ENCODE results near the gene CTNNA2. TPM values are rescaled to one million over a fixed set of nuclear protein-coding genes. Genes with fewer than 3 reads are reported as not detected.

Gene CTNNA2
- total and polyA plus RNA-seq, 4 donors = 0.01 to 0.37 TPM; not detected in 2

DNA sequence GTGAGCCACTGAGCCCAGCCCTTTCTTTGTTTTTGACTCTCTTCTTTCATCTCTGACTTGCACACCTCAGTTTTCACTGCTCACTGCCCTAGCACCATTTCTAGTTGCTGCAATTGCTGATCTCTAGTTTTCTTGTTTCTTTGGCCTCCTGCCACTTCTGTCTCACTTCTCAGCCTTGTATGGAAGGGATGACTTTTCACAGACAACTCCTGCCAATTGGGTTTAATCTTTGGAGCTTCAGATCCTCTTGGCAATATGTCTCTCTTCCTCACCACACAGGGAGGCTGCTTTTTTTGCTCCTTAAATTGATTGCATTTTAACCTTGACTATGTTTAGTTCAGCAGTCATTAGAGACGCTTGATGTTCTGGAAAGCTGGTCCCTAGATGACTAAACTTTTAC lies 323.1 kb downstream of the CTNNA2 start:
- WGBS, 2 donors = 79 to 87% methylated on average over 1 of the region's 1 CpG
- no peak overlapping the region for H3K9ac ChIP-seq (ENCODE audit: insufficient read depth in 1 of 2, low read length in 2 of 2)
- H3K27ac ChIP-seq (ENCODE audit: low read depth in 1 of 2, low read length in 1 of 2) = no peak overlapping the region
- H3K4me3 ChIP-seq = no peak overlapping the region
- DNase-seq (peak in 1 of 3 donors; percentile 29), ATAC-seq (ENCODE audit: insufficient read depth, low FRiP score) (no peak)
- no peaks in the 10 kb centered on the region for H3K27me3 ChIP-seq (ENCODE audit: control insufficient read depth in 3 of 3, insufficient read depth in 3 of 3, low read length in 2 of 3)
- H3K4me1 ChIP-seq (ENCODE audit: control insufficient read depth in 5 of 5, insufficient read depth in 5 of 5, low read length in 5 of 5) = no peaks in the 10 kb centered on the region
- no peaks in the 10 kb centered on the region for H3K36me3 ChIP-seq (ENCODE audit: control insufficient read depth in 4 of 4, insufficient read depth in 4 of 4, low read length in 4 of 4)
- TF ChIP-seq, protein P1, sequence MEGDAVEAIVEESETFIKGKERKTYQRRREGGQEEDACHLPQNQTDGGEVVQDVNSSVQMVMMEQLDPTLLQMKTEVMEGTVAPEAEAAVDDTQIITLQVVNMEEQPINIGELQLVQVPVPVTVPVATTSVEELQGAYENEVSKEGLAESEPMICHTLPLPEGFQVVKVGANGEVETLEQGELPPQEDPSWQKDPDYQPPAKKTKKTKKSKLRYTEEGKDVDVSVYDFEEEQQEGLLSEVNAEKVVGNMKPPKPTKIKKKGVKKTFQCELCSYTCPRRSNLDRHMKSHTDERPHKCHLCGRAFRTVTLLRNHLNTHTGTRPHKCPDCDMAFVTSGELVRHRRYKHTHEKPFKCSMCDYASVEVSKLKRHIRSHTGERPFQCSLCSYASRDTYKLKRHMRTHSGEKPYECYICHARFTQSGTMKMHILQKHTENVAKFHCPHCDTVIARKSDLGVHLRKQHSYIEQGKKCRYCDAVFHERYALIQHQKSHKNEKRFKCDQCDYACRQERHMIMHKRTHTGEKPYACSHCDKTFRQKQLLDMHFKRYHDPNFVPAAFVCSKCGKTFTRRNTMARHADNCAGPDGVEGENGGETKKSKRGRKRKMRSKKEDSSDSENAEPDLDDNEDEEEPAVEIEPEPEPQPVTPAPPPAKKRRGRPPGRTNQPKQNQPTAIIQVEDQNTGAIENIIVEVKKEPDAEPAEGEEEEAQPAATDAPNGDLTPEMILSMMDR (IDR thresholded peaks at IDR 0.05; ENCODE audit: control extremely low read depth, extremely low read depth) = no peak
- H3K9me3 ChIP-seq (ENCODE audit: control insufficient read depth in 4 of 4, insufficient read depth in 3 of 4, low read length in 3 of 4) = peaks cover 0 to 4% (median under 1%) of the 10 kb centered on the region in 4 donors

GRCh38 chr2:79844011-79844410 lies 331.2 kb downstream of the CTNNA2 start:
- TF ChIP-seq, protein P1 (IDR thresholded peaks at IDR 0.05; ENCODE audit: control extremely low read depth, extremely low read depth) = no peak
- H3K27me3 ChIP-seq (ENCODE audit: control insufficient read depth in 3 of 3, insufficient read depth in 3 of 3, low read length in 2 of 3) = no peaks in the 10 kb centered on the region
- H3K9me3 ChIP-seq (ENCODE audit: control insufficient read depth in 4 of 4, insufficient read depth in 3 of 4, low read length in 3 of 4) = peaks cover 0 to 1% (median 0%) of the 10 kb centered on the region in 4 donors
- no peak overlapping the region for H3K9ac ChIP-seq (ENCODE audit: insufficient read depth in 1 of 2, low read length in 2 of 2)
- DNase-seq (no peak), ATAC-seq (ENCODE audit: insufficient read depth, low FRiP score) (no peak)
- WGBS, 2 donors = 41 to 72% methylated on average over 1 of the region's 1 CpG
- H3K27ac ChIP-seq (ENCODE audit: low read depth in 1 of 2, low read length in 1 of 2) = no peak overlapping the region
- H3K4me3 ChIP-seq = no peak overlapping the region
- no peaks in the 10 kb centered on the region for H3K4me1 ChIP-seq (ENCODE audit: control insufficient read depth in 5 of 5, insufficient read depth in 5 of 5, low read length in 5 of 5)
- no peaks in the 10 kb centered on the region for H3K36me3 ChIP-seq (ENCODE audit: control insufficient read depth in 4 of 4, insufficient read depth in 4 of 4, low read length in 4 of 4)

DNA sequence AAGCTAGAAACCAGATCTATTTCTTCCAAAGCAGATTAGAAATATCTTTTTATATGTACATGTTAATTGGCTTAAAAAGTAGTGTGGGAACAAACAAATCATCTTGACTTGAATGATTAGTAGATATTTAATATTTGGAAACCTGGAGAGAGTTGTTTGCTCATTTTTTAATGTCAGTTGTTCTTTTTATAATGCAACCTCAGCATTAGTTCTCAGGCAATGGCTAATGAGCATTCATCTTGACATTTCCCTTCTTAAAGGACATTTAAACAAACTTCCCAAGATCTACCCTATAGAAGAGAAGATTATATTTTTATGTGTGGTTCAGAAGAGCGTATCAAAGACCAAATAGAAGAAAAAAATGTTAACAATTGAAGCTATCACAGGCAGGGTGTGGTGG lies 334.0 kb downstream of the CTNNA2 start:
- H3K9me3 ChIP-seq (ENCODE audit: control insufficient read depth in 4 of 4, insufficient read depth in 3 of 4, low read length in 3 of 4) = no peaks in the 10 kb centered on the region
- H3K27ac ChIP-seq (ENCODE audit: low read depth in 1 of 2, low read length in 1 of 2) = no peak overlapping the region
- H3K9ac ChIP-seq (ENCODE audit: insufficient read depth in 1 of 2, low read length in 2 of 2) = no peak overlapping the region
- no peaks in the 10 kb centered on the region for H3K4me1 ChIP-seq (ENCODE audit: control insufficient read depth in 5 of 5, insufficient read depth in 5 of 5, low read length in 5 of 5)
- H3K36me3 ChIP-seq (ENCODE audit: control insufficient read depth in 4 of 4, insufficient read depth in 4 of 4, low read length in 4 of 4) = no peaks in the 10 kb centered on the region
- 70 to 81% methylated on average over 1 of the region's 1 CpG for WGBS, 2 donors
- DNase-seq = no peak
- no peak overlapping the region for H3K4me3 ChIP-seq
- TF ChIP-seq, protein P1 (IDR thresholded peaks at IDR 0.05; ENCODE audit: control extremely low read depth, extremely low read depth) = no peak
- peaks cover 0 to 3% (median 0%) of the 10 kb centered on the region in 3 donors for H3K27me3 ChIP-seq (ENCODE audit: control insufficient read depth in 3 of 3, insufficient read depth in 3 of 3, low read length in 2 of 3)
- no peak for ATAC-seq (ENCODE audit: insufficient read depth, low FRiP score)

GRCh38 chr2:79849241-79849640 lies 336.4 kb downstream of the CTNNA2 start:
- Histone ChIP-seq H3K36me3 (ENCODE audit: control insufficient read depth in 4 of 4, insufficient read depth in 4 of 4, low read length in 4 of 4) (no peaks in the 10 kb centered on the region), H3K9ac (ENCODE audit: insufficient read depth in 1 of 2, low read length in 2 of 2) (no peak overlapping the region), H3K4me1 (ENCODE audit: control insufficient read depth in 5 of 5, insufficient read depth in 5 of 5, low read length in 5 of 5) (no peaks in the 10 kb centered on the region), H3K4me3 (no peak overlapping the region), H3K27me3 (ENCODE audit: control insufficient read depth in 3 of 3, insufficient read depth in 3 of 3, low read length in 2 of 3) (peaks cover 0 to 3% (median 0%) of the 10 kb centered on the region in 3 donors), H3K9me3 (ENCODE audit: control insufficient read depth in 4 of 4, insufficient read depth in 3 of 4, low read length in 3 of 4) (no peaks in the 10 kb centered on the region), H3K27ac (ENCODE audit: low read depth in 1 of 2, low read length in 1 of 2) (no peak overlapping the region)
- ATAC-seq (ENCODE audit: insufficient read depth, low FRiP score) (no peak), DNase-seq (no peak)
- TF ChIP-seq, protein P1 (IDR thresholded peaks at IDR 0.05; ENCODE audit: control extremely low read depth, extremely low read depth) = no peak
